ENCODE data around the gene ERFL.
A peak's percentile ranks its signal among the peaks of the same experiment; 100 is the strongest.

Gene ERFL

DNA sequence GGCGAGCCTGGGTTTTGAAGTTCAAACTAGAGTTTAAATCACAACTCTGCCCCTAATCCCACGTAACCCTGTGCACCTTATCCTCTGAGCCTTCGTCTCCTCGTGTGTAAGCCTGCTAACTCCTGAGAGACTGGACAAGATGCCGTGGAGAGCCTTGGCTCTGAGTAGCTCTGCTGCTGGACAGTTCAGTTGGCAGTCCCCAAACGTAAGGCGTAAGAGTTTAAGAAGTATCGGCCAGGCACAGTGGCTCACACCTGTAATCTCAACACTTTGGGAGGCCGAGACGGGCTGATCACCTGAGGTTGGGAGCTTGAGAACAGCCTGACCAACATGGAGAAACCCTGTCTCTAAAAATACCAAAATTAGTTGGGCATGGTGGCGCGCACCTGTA is 55.9 kb downstream of the ERFL start:
- Histone ChIP-seq H3K79me2 (ENCODE audit: insufficient read depth, low read length) (peaks cover 34% of the 10 kb centered on the region), H3K27ac (ENCODE audit: low read length) (peak overlapping the region; percentile 98), H3K36me3 (ENCODE audit: insufficient read depth, low read length) (peaks cover 58% of the 10 kb centered on the region), H2AFZ (ENCODE audit: low read depth, low read length) (no peak overlapping the region), H3K9ac (ENCODE audit: low read depth, low read length) (peak overlapping the region; percentile 48), H3K4me3 (ENCODE audit: low read depth in 1 of 2, low read length in 2 of 2) (no peak overlapping the region; a peak in 1 of 4 replicates), H4K20me1 (ENCODE audit: insufficient read depth, low read length) (peaks cover 43% of the 10 kb centered on the region), H3K4me1 (ENCODE audit: insufficient read depth, low read length) (peaks cover 99% of the 10 kb centered on the region), H3K27me3 (ENCODE audit: insufficient read depth, low read length, poor library complexity) (no peaks in the 10 kb centered on the region), H3K9me3 (ENCODE audit: insufficient read depth, low read length, severe bottlenecking) (no peaks in the 10 kb centered on the region), H3K4me2 (ENCODE audit: insufficient read depth, low read length) (0 out of 2 replicates have a peak overlapping the region, but pooled peaks have one; percentile 39)
- ATAC-seq (ENCODE audit: insufficient read depth, low read depth) = no peak
- no peak for TF ChIP-seq EZH2 (IDR thresholded peaks at IDR 0.05; ENCODE audit: borderline replicate concordance, low read depth, low read length, severe bottlenecking)
- TF ChIP-seq, protein P1, sequence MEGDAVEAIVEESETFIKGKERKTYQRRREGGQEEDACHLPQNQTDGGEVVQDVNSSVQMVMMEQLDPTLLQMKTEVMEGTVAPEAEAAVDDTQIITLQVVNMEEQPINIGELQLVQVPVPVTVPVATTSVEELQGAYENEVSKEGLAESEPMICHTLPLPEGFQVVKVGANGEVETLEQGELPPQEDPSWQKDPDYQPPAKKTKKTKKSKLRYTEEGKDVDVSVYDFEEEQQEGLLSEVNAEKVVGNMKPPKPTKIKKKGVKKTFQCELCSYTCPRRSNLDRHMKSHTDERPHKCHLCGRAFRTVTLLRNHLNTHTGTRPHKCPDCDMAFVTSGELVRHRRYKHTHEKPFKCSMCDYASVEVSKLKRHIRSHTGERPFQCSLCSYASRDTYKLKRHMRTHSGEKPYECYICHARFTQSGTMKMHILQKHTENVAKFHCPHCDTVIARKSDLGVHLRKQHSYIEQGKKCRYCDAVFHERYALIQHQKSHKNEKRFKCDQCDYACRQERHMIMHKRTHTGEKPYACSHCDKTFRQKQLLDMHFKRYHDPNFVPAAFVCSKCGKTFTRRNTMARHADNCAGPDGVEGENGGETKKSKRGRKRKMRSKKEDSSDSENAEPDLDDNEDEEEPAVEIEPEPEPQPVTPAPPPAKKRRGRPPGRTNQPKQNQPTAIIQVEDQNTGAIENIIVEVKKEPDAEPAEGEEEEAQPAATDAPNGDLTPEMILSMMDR (IDR thresholded peaks at IDR 0.05; ENCODE audit: borderline replicate concordance, extremely low read depth, low read length, poor library complexity, severe bottlenecking) = no peak
- no peak for DNase-seq

DNA sequence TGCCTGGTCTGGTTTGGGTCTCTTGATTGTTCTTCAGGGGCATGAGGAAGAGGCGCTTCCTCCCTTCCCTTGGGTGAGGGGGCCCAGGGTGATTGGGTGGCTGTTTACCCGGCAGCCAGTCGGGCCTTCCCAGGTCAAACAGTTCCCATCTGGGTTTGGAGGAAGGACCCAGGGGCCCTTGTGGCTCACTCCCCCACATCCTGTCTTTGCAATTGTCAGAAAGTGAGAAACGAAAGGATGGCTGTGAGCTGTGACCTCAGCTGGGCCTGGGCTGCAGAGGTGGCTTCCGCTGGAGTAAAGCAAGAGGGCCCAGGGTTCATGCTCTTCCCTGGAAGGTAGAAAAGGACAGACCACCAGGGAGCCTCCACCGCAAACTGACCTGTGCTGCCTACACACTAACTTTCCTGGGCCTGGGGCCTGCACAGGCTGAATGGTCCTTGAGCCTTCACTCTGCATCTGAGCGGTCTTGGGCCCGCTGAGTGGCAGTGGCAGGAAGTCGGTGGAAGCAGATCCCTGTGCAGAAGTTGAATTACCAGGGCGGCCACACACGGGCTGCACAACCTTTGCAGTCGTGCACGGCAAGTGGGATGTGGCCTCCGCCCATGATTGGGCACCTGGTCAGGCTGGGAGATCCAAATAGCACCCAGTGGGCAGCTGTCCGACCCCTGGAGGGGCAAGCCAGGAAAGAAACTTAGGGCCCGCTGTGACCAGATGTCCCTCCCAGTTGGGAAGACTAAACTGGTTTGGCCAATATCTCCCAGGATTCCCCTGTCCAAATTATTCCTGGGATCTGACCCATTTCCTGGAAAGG is 56.5 kb downstream of the ERFL start:
- peak overlapping the region; percentile 39 for H3K4me2 ChIP-seq (ENCODE audit: insufficient read depth, low read length)
- no peak overlapping the region for H2AFZ ChIP-seq (ENCODE audit: low read depth, low read length)
- H3K9me3 ChIP-seq (ENCODE audit: insufficient read depth, low read length, severe bottlenecking) = no peaks in the 10 kb centered on the region
- peaks cover 37% of the 10 kb centered on the region for H3K79me2 ChIP-seq (ENCODE audit: insufficient read depth, low read length)
- H3K27me3 ChIP-seq (ENCODE audit: insufficient read depth, low read length, poor library complexity) = no peaks in the 10 kb centered on the region
- DNase-seq (peak; percentile 94), ATAC-seq (ENCODE audit: insufficient read depth, low read depth) (peak; percentile 82)
- H3K36me3 ChIP-seq (ENCODE audit: insufficient read depth, low read length) = peaks cover 64% of the 10 kb centered on the region
- peak overlapping the region; percentile 48 for H3K9ac ChIP-seq (ENCODE audit: low read depth, low read length)
- peak overlapping the region; percentile 98 for H3K27ac ChIP-seq (ENCODE audit: low read length)
- H3K4me3 ChIP-seq (ENCODE audit: low read depth in 1 of 2, low read length in 2 of 2) = peak overlapping the region in 1 of 2 experiments; percentile 9; a peak in 1 of 4 replicates
- TF ChIP-seq, protein P1 (IDR thresholded peaks at IDR 0.05; ENCODE audit: borderline replicate concordance, extremely low read depth, low read length, poor library complexity, severe bottlenecking) = no peak
- no peak for TF ChIP-seq EZH2 (IDR thresholded peaks at IDR 0.05; ENCODE audit: borderline replicate concordance, low read depth, low read length, severe bottlenecking)
- H4K20me1 ChIP-seq (ENCODE audit: insufficient read depth, low read length) = peaks cover 49% of the 10 kb centered on the region
- peaks cover 99% of the 10 kb centered on the region for H3K4me1 ChIP-seq (ENCODE audit: insufficient read depth, low read length)

DNA sequence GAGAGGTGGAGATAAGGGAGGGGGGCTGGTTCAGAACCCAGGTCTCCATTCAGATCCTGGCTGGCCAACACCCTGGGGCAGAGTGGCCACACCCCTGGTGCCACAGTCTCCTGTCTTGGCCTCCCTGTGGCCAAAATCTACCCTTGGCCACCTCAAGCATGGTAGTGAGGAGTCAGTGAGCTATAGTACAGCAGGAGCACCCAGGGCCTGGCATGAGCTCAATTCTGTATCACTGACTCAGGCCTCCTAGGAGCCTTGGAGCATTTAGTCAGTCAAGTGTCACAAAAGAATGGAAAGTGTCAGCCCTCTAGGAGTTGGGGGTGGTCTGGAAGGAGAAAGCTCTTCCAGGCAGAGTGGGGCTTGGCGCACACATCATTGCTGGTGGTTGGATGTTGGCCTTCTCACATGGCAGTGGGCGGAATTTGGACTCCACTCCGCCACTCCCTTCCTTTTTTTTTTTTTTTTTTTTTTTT is 57.8 kb downstream of the ERFL start:
- Histone ChIP-seq H3K36me3 (ENCODE audit: insufficient read depth, low read length) (peaks cover 73% of the 10 kb centered on the region), H3K9ac (ENCODE audit: low read depth, low read length) (peak overlapping the region; percentile 47)
- ATAC-seq (ENCODE audit: insufficient read depth, low read depth) = no peak

More for the DNA sequence above, 57.8 kb downstream of the ERFL start:
- Histone ChIP-seq H3K9me3 (ENCODE audit: insufficient read depth, low read length, severe bottlenecking) (no peaks in the 10 kb centered on the region), H3K79me2 (ENCODE audit: insufficient read depth, low read length) (peaks cover 48% of the 10 kb centered on the region), H3K4me2 (ENCODE audit: insufficient read depth, low read length) (peak overlapping the region; percentile 37; the same call in 1 of the 2 replicates), H3K4me3 (ENCODE audit: low read depth in 1 of 2, low read length in 2 of 2) (no peak overlapping the region), H3K4me1 (ENCODE audit: insufficient read depth, low read length) (peaks cover 96% of the 10 kb centered on the region), H3K27ac (ENCODE audit: low read length) (peak overlapping the region; percentile 79), H4K20me1 (ENCODE audit: insufficient read depth, low read length) (peaks cover 58% of the 10 kb centered on the region), H2AFZ (ENCODE audit: low read depth, low read length) (no peak overlapping the region), H3K27me3 (ENCODE audit: insufficient read depth, low read length, poor library complexity) (no peaks in the 10 kb centered on the region)
- peak; percentile 26 for DNase-seq
- TF ChIP-seq, protein P1 (IDR thresholded peaks at IDR 0.05; ENCODE audit: borderline replicate concordance, extremely low read depth, low read length, poor library complexity, severe bottlenecking) = no peak
- TF ChIP-seq EZH2 (IDR thresholded peaks at IDR 0.05; ENCODE audit: borderline replicate concordance, low read depth, low read length, severe bottlenecking) = no peak
